GM18867 (cell line): Measurements from ENCODE around the gene DZIP1.

Experiments
- ATAC-seq: cut with Tn5 transposase; IDR thresholded peaks from one replicate; pipeline ENCODE4 v1.9.1; 2021; ENCODE audit warnings: mild to moderate bottlenecking, moderate library complexity; ENCODE audit not compliant: unreplicated experiment

DZIP1 gene

DNA sequence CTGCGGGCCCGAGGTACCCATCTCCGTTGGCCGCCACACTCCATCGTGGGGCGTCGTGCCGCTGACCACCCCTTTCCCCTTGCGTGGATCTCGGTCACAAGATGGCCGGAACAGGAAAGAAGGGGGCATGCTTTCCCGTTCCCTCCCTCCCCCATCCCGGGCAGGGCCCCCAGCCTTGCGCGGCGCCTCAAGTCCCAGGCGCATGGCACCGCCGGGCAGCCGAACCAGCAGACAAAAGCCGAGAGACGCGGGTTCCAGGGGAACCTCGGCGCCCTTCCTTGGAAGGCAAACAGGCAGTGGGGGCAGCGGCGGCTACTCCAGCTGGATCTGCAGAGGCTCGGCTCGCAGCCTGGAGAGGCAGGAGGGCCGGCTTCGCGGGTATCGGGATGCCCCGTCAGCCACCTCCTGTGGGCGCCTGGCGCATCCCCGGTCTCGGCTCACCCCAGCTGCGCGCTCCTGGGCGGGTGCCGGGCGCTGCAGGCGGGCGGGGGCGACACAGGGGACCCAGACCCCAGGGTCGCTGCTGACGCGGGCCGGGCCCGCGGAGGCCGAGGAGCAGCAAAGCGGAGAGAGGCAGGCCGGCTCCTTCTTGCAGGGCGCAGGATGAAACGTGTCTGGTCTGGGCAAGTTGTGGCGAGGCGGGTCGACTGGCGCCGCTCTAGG is 439 bp downstream of the DZIP1 start:
- peak; percentile 37 for ATAC-seq

GRCh38 chr13:95643571-95643935 is 953 bp downstream of the DZIP1 start:
- ATAC-seq, result no peak

GRCh38 chr13:95642999-95643398 is 1.5 kb downstream of the DZIP1 start:
- no peak for ATAC-seq

GRCh38 chr13:95642028-95642621 is 2.4 kb downstream of the DZIP1 start:
- no peak for ATAC-seq

DNA sequence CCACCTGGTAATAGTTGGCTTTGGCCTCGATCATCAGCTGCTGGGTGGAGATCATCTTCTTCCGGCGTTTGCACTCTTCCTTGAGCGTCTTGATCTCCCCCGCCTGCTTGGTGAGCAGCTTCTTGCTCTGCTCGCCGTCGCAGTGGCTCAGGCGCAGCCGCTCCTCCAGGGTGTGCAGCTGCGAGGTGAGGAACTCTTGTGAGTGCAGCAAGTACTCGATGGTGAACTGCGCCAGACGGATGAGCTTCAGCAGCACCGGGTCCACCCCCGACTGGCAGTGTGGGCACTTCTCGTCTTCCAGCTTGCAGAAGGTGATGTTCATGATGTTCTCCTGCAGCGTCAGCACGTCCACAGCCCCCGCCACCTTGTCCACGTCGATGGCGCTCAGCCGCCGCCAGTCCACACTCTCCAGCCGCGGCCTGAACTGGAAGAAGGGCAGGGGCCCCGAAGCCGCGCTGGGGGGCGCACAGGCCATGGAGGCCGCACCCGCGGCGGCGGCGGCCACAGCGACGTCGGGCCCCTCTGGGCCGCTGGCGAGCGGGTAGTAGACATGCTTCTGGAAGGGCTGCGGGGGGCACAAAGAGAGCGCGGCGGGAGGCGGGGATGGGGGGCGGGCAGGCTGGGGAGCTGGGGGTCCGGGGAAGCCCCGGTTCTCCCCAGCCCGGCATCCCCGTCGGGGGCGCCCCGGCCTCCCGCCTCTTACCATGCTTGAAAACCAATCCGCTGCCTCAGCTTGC is 3.0 kb downstream of the DZIP1 start:
- no peak for ATAC-seq

DNA sequence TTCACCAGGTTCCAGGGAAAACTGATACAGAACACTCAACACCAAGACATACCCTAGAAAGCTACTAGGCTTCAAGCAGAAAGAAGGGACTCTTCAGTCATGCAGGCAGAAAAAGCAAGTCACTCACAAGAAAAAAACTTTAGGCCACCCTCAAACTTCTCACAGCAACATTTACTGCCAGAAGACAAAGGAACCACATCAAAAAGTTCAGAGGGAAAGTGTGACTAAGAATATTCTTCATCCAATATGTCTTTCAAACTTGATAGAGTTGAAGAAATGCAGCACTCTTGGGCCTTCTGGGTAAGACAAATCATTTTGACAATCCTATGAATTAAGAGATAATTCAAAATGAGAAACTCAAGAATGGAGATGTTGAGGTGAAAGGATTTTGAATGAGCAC is 7.7 kb downstream of the DZIP1 start:
- no peak for ATAC-seq

GRCh38 chr13:95630593-95630992 is 13.9 kb downstream of the DZIP1 start:
- ATAC-seq, result peak; percentile 63

DNA sequence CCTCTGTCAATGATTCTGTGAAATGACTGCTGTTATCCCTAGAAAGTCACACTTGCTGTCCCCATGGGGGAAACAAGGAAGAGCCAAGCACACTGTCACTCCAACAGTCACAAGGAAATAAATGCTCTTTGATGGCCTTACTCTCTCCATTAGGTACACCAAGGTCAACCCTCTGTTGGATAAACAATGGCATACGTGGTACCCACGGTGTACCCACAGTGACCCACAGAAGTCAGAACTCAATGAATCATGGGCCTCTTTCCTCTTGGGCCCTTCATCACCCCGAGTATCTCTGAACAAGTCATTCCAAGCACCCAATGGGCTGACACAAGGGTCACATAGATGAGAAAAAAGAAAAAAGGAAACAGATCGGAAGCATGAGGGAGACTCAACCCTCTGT is 15.4 kb downstream of the DZIP1 start:
- no peak for ATAC-seq

DNA sequence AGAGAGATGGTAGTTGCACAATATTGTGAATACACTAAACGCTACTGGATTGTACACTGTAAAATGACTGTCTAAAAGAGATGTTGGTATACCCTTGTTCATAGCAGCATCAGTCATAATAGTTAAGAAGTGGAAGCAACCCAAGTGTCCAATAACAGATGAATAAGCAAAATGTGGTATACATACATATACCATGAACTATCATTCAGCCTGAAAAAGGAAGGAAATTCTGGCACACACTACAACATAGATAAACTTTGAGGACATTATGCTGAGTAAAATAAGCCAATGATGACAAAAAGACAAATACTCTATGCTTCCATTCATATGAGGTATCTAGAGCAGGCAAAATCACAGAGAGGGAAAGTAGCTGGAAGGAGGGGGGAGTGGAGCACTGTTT is 16.0 kb downstream of the DZIP1 start:
- ATAC-seq, result no peak

GRCh38 chr13:95627590-95627989 is 16.9 kb downstream of the DZIP1 start:
- ATAC-seq, result no peak

GRCh38 chr13:95626768-95627167 is 17.7 kb downstream of the DZIP1 start:
- no peak for ATAC-seq

DNA sequence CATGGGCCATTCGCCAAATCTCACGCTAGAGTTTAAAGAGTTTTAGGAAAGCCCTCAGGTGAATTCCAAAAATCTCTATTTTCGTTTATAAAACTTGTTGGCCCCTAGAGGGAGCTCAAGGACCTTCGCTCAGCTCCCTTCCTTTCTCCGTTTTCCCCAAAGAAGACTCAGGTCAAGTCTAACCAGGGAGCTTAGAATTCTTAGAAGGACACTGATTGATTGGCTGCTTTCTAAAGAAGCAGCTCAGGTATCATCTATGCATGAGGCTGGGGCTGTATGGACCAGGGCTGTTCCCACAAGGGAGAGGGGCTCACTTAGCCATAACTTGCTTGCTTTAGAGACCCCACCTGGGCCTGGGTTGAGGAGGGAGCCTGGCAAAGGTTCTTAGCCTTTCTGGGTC is 20.5 kb downstream of the DZIP1 start:
- ATAC-seq, result peak; percentile 72

DNA sequence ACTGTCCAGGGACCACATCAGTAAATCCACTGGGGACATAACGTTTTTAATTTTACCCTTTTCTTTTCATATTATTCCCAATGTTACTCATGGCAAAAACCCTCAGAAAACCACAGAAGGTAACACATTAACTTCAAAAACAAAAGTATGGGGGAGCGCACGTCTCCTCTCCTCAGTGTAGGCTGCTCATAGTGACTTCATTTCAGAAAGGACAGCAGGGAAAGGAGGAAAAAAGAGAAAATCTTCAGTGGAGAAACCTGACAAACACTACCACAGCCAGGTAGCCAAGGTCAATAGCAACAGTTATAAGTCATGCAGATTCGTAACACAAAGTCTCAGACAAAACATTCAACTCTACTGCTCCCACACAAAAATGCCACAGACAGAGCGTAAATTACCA is 21.4 kb downstream of the DZIP1 start:
- ATAC-seq, result no peak

DNA sequence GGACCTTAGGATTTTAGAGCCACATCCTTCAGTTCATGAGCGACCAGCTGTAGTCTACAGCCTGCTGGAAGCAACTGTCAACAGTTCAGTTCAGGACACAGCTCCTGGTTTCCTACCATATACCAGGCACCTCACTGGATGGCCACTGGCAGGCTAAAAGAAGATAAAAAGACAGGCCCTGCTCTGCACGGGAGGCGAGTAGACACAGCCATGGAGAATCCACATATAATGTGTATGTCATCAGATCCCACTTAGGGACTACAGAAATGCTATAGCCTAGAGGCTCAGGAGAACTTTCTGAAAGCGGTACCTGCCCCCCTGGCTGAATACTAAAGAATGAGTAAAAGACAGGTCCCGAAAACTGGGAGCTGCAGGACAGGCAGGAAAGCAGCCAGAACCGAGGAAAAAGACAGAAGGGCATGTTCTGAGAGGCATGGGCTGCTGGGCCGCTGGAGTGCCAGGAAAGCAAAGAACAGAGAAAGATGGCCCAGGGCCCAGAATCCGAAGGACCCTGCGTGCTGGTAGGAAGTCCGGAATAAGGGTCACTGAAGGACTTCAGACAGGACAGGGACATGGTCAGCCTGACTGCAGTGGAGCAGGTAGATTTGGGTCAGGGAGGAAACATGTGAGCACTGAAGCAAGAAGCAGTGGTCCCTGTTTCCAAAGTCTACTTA is 23.5 kb downstream of the DZIP1 start:
- ATAC-seq, result no peak

GRCh38 chr13:95620030-95620824 is 24.3 kb downstream of the DZIP1 start:
- ATAC-seq, result no peak

- no peak for ATAC-seq
Observed at GRCh38 chr13:95615539-95615938, 29.0 kb downstream of the DZIP1 start.

- no peak for ATAC-seq
Observed at GRCh38 chr13:95614641-95615245, 29.8 kb downstream of the DZIP1 start.

- peak; percentile 80 for ATAC-seq
Observed at GRCh38 chr13:95608640-95609323, 35.7 kb downstream of the DZIP1 start.

DNA sequence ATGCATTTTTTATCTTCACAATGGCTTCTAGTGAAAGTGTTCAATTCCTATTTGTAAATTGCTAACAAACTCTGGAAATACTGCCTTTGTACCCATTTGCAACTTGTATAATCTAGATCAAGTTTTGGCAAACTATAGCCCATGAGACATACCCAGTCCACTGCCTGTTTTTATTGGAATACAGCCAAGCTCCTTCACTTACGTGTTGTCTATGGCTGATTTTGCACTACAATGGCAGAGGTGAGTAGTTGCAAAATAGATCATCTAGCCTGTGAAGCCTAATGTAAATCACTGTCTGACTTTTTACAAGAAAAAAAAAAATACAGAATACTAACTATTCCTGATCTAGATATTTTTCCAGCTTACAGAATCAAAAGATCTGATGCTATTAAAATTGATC is 37.1 kb downstream of the DZIP1 start:
- ATAC-seq, result no peak
